SK-N-SH treated with all-trans-retinoic acid at 6 μM for 48 hours (cell line): Measurements from ENCODE around the gene POU2F3.

Experiments
- ATAC-seq: fragments of 200-7000 bp; cut with Tn5 transposase; 3 replicates; pipeline ENCODE4 v1.9.1; 2020; ENCODE audit warnings: mild to moderate bottlenecking, moderate library complexity
- ARNTL ChIP-seq: fragments of 450-650 bp; formaldehyde crosslinking; IDR thresholded peaks from 2 replicates; pipeline ENCODE4 v1.5.0; 2020; ENCODE audit warnings: low read depth, mild to moderate bottlenecking, moderate library complexity, borderline replicate concordance
- BACH2 ChIP-seq: fragments of 250-450 bp; sonication (Bioruptor Pico); IDR thresholded peaks from 2 replicates; pipeline ENCODE4 v1.9.0; 2021; ENCODE audit warnings: mild to moderate bottlenecking, borderline replicate concordance
- CREB5 ChIP-seq: fragments of 250-450 bp; sonication (Bioruptor Pico); IDR thresholded peaks from 2 replicates; pipeline ENCODE4 v1.5.1; 2020; ENCODE audit warnings: low read depth, mild to moderate bottlenecking, moderate library complexity
- CSDC2 ChIP-seq: fragments of 250-450 bp; sonication (Bioruptor Pico); IDR thresholded peaks from 2 replicates; pipeline ENCODE4 v1.5.0; 2020; ENCODE audit warnings: mild to moderate bottlenecking, moderate library complexity
- ESRRG ChIP-seq: fragments of 250-450 bp; sonication (Bioruptor Pico); IDR thresholded peaks from 2 replicates; pipeline ENCODE4 v1.6.1; 2021; ENCODE audit warnings: mild to moderate bottlenecking
- GLIS3 ChIP-seq: fragments of 250-450 bp; sonication (Bioruptor Pico); IDR thresholded peaks from 2 replicates; pipeline ENCODE4 v1.5.0; 2020; ENCODE audit warnings: mild to moderate bottlenecking, moderate library complexity
- ISL1 ChIP-seq: fragments of 250-450 bp; sonication (Bioruptor Pico); IDR thresholded peaks from 2 replicates; pipeline ENCODE4 v2.1.2; 2022; ENCODE audit warnings: mild to moderate bottlenecking, moderate library complexity
- OSR1 ChIP-seq: fragments of 250-450 bp; sonication (Bioruptor Pico); IDR thresholded peaks from 2 replicates; pipeline ENCODE4 v1.8.0; 2022; ENCODE audit warnings: moderate library complexity, mild to moderate bottlenecking, inconsistent platforms
- POU6F1 ChIP-seq: fragments of 250-450 bp; sonication (Bioruptor Pico); IDR thresholded peaks from 2 replicates; pipeline ENCODE4 v1.8.0; 2021; ENCODE audit warnings: low read depth, mild to moderate bottlenecking, moderate library complexity, borderline replicate concordance
- PPARA ChIP-seq: fragments of 250-450 bp; sonication (Bioruptor Pico); IDR thresholded peaks from 2 replicates; pipeline ENCODE4 v1.5.0; 2020; ENCODE audit warnings: mild to moderate bottlenecking, borderline replicate concordance
- RARB ChIP-seq: fragments of 250-450 bp; sonication (Bioruptor Pico); IDR thresholded peaks from 2 replicates; pipeline ENCODE4 v1.8.0; 2021; ENCODE audit warnings: mild to moderate bottlenecking, moderate library complexity
- SNAI2 ChIP-seq: fragments of 250-450 bp; sonication (Bioruptor Pico); IDR thresholded peaks from 2 replicates; pipeline ENCODE4 v1.5.0; 2020; ENCODE audit warnings: mild to moderate bottlenecking, moderate library complexity
- TCF4 ChIP-seq: fragments of 250-450 bp; sonication (Bioruptor Pico); IDR thresholded peaks from 2 replicates; pipeline ENCODE4 v1.8.0; 2021; ENCODE audit warnings: mild to moderate bottlenecking, moderate library complexity, borderline replicate concordance
- TOX ChIP-seq: fragments of 250-450 bp; sonication (Bioruptor Pico); IDR thresholded peaks from 2 replicates; pipeline ENCODE4 v1.8.0; 2021; ENCODE audit warnings: mild to moderate bottlenecking, moderate library complexity, borderline replicate concordance
- TSHZ2 ChIP-seq: fragments of 250-450 bp; sonication (Bioruptor Pico); IDR thresholded peaks from 2 replicates; pipeline ENCODE4 v1.5.0; 2020; ENCODE audit warnings: mild to moderate bottlenecking, moderate library complexity
- ZFP3 ChIP-seq: fragments of 250-450 bp; sonication (Bioruptor Pico); IDR thresholded peaks from 2 replicates; pipeline ENCODE4 v1.5.0; 2020; ENCODE audit warnings: mild to moderate bottlenecking, moderate library complexity
- ZFP30 ChIP-seq: fragments of 450-650 bp; formaldehyde crosslinking; IDR thresholded peaks from 2 replicates; pipeline ENCODE4 v1.5.0; 2022; ENCODE audit warnings: mild to moderate bottlenecking, moderate library complexity
- ZNF565 ChIP-seq: fragments of 450-650 bp; formaldehyde crosslinking; conservative IDR thresholded peaks from 2 replicates; pipeline ENCODE4 v1.5.0; 2020; ENCODE audit warnings: low read depth, mild to moderate bottlenecking, moderate library complexity
- ZNF70 ChIP-seq: fragments of 450-650 bp; formaldehyde crosslinking; IDR thresholded peaks from 2 replicates; pipeline ENCODE4 v1.5.0; 2020; ENCODE audit warnings: mild to moderate bottlenecking, moderate library complexity
- ZNF8 ChIP-seq: fragments of 450-650 bp; formaldehyde crosslinking; IDR thresholded peaks from 2 replicates; pipeline ENCODE4 v1.5.0; 2020; ENCODE audit warnings: mild to moderate bottlenecking, moderate library complexity
- TF ChIP-seq, protein P1 (sequence below): fragments of 250-450 bp; sonication (Bioruptor Pico); IDR thresholded peaks from 2 replicates; pipeline ENCODE4 v1.8.0; 2020; ENCODE audit warnings: mild to moderate bottlenecking, moderate library complexity, borderline replicate concordance

Gene POU2F3

GRCh38 chr11:120294096-120294495 lies 54.2 kb downstream of the POU2F3 start:
- TF ChIP-seq OSR1 (CRISPR knock-in tag) (no peak), PPARA (CRISPR knock-in tag) (no peak), ZNF70 (CRISPR knock-in tag) (no peak), BACH2 (CRISPR knock-in tag) (no peak), ISL1 (CRISPR knock-in tag) (no peak), TOX (CRISPR knock-in tag) (no peak), ZNF8 (CRISPR knock-in tag) (no peak), CSDC2 (CRISPR knock-in tag) (no peak), RARB (no peak), ARNTL (CRISPR knock-in tag) (no peak), ZFP3 (CRISPR knock-in tag) (no peak), CREB5 (CRISPR knock-in tag) (no peak), ZFP30 (CRISPR knock-in tag) (no peak), ESRRG (CRISPR knock-in tag) (no peak), POU6F1 (no peak), TCF4 (CRISPR knock-in tag) (no peak), GLIS3 (CRISPR knock-in tag) (no peak), ZNF565 (CRISPR knock-in tag) (no peak)
- TF ChIP-seq, protein P1, sequence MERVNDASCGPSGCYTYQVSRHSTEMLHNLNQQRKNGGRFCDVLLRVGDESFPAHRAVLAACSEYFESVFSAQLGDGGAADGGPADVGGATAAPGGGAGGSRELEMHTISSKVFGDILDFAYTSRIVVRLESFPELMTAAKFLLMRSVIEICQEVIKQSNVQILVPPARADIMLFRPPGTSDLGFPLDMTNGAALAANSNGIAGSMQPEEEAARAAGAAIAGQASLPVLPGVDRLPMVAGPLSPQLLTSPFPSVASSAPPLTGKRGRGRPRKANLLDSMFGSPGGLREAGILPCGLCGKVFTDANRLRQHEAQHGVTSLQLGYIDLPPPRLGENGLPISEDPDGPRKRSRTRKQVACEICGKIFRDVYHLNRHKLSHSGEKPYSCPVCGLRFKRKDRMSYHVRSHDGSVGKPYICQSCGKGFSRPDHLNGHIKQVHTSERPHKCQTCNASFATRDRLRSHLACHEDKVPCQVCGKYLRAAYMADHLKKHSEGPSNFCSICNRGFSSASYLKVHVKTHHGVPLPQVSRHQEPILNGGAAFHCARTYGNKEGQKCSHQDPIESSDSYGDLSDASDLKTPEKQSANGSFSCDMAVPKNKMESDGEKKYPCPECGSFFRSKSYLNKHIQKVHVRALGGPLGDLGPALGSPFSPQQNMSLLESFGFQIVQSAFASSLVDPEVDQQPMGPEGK (CRISPR knock-in tag), result no peak
- TF ChIP-seq, all 23 proteins: peak for 0
- ATAC-seq, result no peak

GRCh38 chr11:120295099-120295498 lies 55.2 kb downstream of the POU2F3 start:
- peak; percentile 52 for ATAC-seq
- TF ChIP-seq TSHZ2 (CRISPR knock-in tag) (peak; percentile 56; the same call in 1 of the 2 replicates), TCF4 (CRISPR knock-in tag) (peak; percentile 79), ZNF8 (CRISPR knock-in tag) (no peak), SNAI2 (CRISPR knock-in tag) (peak; percentile 47; the same call in 1 of the 2 replicates)
- TF ChIP-seq, all 23 proteins: peak for 3

DNA sequence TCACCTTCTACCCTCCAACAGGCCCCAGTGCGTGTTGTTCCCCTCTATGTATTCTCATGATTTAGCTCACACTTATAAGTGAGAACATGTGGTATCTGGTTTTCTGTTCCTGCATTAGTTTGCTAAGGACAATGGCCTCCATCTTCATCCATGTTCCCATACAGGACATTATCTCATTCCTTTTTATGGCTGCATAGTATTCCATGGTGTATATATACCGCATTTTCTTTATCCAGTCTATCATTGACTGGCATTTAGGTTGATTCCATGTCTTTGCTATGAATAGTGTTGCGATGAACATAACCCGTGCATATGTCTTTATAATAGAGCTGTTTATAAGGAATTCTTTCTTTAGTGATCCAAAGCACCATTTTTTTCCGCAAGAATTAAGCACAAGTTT lies 56.6 kb downstream of the POU2F3 start:
- TF ChIP-seq, protein P1 (CRISPR knock-in tag), result no peak
- peak; percentile 58 for TF ChIP-seq ZNF8 (CRISPR knock-in tag)
- no peak for ATAC-seq
